K562 (cell line): ENCODE results near the gene DYNLT2. TPM values are rescaled to one million over a fixed set of nuclear protein-coding genes. Genes with fewer than 3 reads are reported as not detected.

Source experiments
- ZNF282 ChIP-seq: sonication (generic); formaldehyde crosslinking; IDR thresholded peaks from 2 replicates; pipeline ENCODE4 v1.8.1; 2023; ENCODE audit warnings: missing genetic modification reagents
- ZNF740 ChIP-seq, 3 experiments: fragments of 200-800 bp in 1 of 3; sonication (Bioruptor generic) in 1 of 3; sonication (generic) in 1 of 3; formaldehyde crosslinking in 1 of 3; IDR thresholded peaks; 2 replicates each; pipeline versions ENCODE4 v1.6.1 to v1.8.0; 2016 to 2022; ENCODE audit warnings: mild to moderate bottlenecking in 2 of 3, missing compliant biosample characterization in 2 of 3, missing genetic modification characterization in 2 of 3, missing genetic modification reagents in 1 of 3
- polyA plus RNA-seq, 8 experiments: library from polyadenylated mRNA; depleted of rRNA in 4 of 8; stranded (reverse) in 5 of 8; unstranded in 3 of 8; fragments of >200 nt; fragmentation: Nextera tagmentation in 2 of 8; fragmentation: Illumina TruSeq in 1 of 8; extraction: Ambion mirVana in 2 of 8; extraction: Trizol in 1 of 8; gene quantifications; 2 replicates each; pipeline versions ENCODE4 v1.2.1 to v1.2.3, GENCODE V29; 2011 to 2014; ENCODE audit warnings: inconsistent platforms in 1 of 8, missing spikeins in 1 of 8
- total RNA-seq, 7 experiments: library from RNA; depleted of rRNA in 6 of 7; stranded (reverse); fragments of >200 nt in 6 of 7; fragmentation: Illumina TruSeq in 2 of 7; extraction: Trizol in 2 of 7; gene quantifications; 2 replicates each; pipeline versions ENCODE4 v1.2.1 to v1.2.3, GENCODE V29; 2011 to 2021; ENCODE audit warnings: low replicate concordance in 1 of 7
- TF ChIP-seq, protein P1 (sequence below): fragments of 450-650 bp; IDR thresholded peaks from 2 replicates; pipeline ENCODE4 v1.6.1; 2018; ENCODE audit not compliant: partially characterized antibody

The DYNLT2 gene
- total and polyA plus RNA-seq, 9 of the 15 experiments (the other 6 are each of a cell fraction or from before 2014, with no cell fraction given): 2.0 to 12.8 (median 6.3) TPM

GRCh38 chr6:169702840-169703246 lies 48.5 kb downstream of the DYNLT2 start (continued):
- TF ChIP-seq, protein P1, sequence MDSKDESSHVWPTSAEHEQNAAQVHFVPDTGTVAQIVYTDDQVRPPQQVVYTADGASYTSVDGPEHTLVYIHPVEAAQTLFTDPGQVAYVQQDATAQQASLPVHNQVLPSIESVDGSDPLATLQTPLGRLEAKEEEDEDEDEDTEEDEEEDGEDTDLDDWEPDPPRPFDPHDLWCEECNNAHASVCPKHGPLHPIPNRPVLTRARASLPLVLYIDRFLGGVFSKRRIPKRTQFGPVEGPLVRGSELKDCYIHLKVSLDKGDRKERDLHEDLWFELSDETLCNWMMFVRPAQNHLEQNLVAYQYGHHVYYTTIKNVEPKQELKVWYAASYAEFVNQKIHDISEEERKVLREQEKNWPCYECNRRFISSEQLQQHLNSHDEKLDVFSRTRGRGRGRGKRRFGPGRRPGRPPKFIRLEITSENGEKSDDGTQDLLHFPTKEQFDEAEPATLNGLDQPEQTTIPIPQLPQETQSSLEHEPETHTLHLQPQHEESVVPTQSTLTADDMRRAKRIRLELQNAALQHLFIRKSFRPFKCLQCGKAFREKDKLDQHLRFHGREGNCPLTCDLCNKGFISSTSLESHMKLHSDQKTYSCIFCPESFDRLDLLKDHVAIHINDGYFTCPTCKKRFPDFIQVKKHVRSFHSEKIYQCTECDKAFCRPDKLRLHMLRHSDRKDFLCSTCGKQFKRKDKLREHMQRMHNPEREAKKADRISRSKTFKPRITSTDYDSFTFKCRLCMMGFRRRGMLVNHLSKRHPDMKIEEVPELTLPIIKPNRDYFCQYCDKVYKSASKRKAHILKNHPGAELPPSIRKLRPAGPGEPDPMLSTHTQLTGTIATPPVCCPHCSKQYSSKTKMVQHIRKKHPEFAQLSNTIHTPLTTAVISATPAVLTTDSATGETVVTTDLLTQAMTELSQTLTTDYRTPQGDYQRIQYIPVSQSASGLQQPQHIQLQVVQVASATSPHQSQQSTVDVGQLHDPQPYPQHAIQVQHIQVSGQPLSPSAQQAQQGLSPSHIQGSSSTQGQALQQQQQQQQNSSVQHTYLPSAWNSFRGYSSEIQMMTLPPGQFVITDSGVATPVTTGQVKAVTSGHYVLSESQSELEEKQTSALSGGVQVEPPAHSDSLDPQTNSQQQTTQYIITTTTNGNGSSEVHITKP: no peak
- 0 out of 2 replicates have a peak, but pooled peaks have one; percentile 10 for TF ChIP-seq ZNF740 (CRISPR knock-in tag; IDR thresholded peaks at IDR 0.05)
- no peak for TF ChIP-seq ZNF740 (tag; IDR thresholded peaks at IDR 0.05)
- 0 out of 2 replicates have a peak, but pooled peaks have one; percentile 61 for TF ChIP-seq ZNF282 (CRISPR knock-in tag)
